ENCODE results near the gene SELE.

DNA sequence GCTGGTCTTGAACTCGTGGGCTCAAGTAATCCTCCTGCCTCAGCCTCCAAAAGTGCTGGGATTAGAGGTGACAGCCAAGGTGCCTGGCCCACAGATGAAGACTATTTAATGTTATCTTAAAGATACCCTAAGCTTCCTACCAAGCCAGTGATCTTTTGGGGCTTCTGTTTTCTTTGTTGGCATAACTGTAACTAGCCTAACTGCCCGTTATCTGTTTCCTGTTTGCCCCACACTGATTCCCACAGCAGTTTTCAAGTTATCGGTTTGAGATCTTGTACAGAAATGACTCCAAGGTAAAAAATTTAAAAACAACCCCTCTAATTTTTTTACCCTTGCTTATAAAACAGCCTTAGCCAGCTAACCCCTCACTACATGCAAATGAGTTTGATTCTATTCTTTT is 34.9 kb downstream of the SELE start:
- no peak for TF ChIP-seq CTCF (IDR thresholded peaks at IDR 0.05 in 4 of 5, conservative IDR thresholded peaks at IDR 0.05 in 1 of 5)
- no peak for TF ChIP-seq POLR2A (IDR thresholded peaks at IDR 0.05)
